ENCODE measurements around the gene CDH23. TPM values are rescaled to one million over a fixed set of nuclear protein-coding genes. Genes with fewer than 3 reads are reported as not detected.

Gene CDH23
- total and polyA plus RNA-seq, 10 of the 15 experiments (the other 5 are each of a cell fraction or from before 2014, with no cell fraction given) = 0.09 to 0.40 (median 0.15) TPM; not detected in 1

- peaks cover 23% of the 10 kb centered on the region for H3K79me2 ChIP-seq (ENCODE audit: control insufficient read depth, insufficient read depth, low read length)
- in situ Hi-C loops (cut with MboI) = no loop called here
- peak overlapping the region; percentile 15; the same call in 1 of the 2 replicates for H3K9ac ChIP-seq (ENCODE audit: control insufficient read depth, insufficient read depth, low read length)
- DNase-seq (ENCODE audit: low read depth, low spot score) = no peak
- peak overlapping the region; percentile 94; the same call in 1 of the 2 replicates for H3K27ac ChIP-seq (ENCODE audit: control insufficient read depth, insufficient read depth)
- no peaks in the 10 kb centered on the region for H3K9me3 ChIP-seq (replicated peaks; ENCODE audit: control insufficient read depth, insufficient read depth, low read length)
- H3K4me1 ChIP-seq (ENCODE audit: control insufficient read depth, insufficient read depth, low read length) = peaks cover 61% of the 10 kb centered on the region
- H4K20me1 ChIP-seq (ENCODE audit: control insufficient read depth, insufficient read depth) = no peaks in the 10 kb centered on the region
- no peaks in the 10 kb centered on the region for H3K36me3 ChIP-seq (ENCODE audit: control insufficient read depth in 2 of 2, insufficient read depth in 2 of 2, low read length in 1 of 2)
- FAIRE-seq = no peak
- POLR2A ChIA-PET = interaction anchor here (1.0 to 1.5 kb wide), 2 partner anchors 76 to 81 kb away, joined by 4 read pairs; partner anchors contain the start of gene PSAP
- ATAC-seq = no peak
- BruUV-seq (replicated peaks) = no TSS peak
- H3K4me2 ChIP-seq (ENCODE audit: control insufficient read depth, insufficient read depth) = peak overlapping the region; percentile 99
- no peaks in the 10 kb centered on the region for H3K27me3 ChIP-seq (replicated peaks in 1 of 2; ENCODE audit: control insufficient read depth in 2 of 2, insufficient read depth in 2 of 2, low read length in 1 of 2)
- RAD21 ChIA-PET (ENCODE audit: unreplicated experiment) = interaction anchor here (1.4 kb wide), 1 partner anchor 77 kb away, joined by 3 read pairs; no protein-coding TSS in a partner anchor
- H3K4me3 ChIP-seq = no peak overlapping the region
- SMC1A ChIA-PET (ENCODE audit: uncharacterized antibody, unreplicated experiment) = interaction anchor here (0.6 to 4.6 kb wide), 3 partner anchors 45 to 398 kb away, joined by 3 to 33 read pairs (median 31); no protein-coding TSS in a partner anchor
- intact Hi-C loops (cut with micrococcal nuclease; ENCODE audit: unreplicated experiment) = no loop called here
- CTCF ChIA-PET = interaction anchor here (0.7 to 7.2 kb wide), 4 partner anchors 43 to 126 kb away, joined by 4 to 97 read pairs (median 22); no protein-coding TSS in a partner anchor
- H2AFZ ChIP-seq (ENCODE audit: control insufficient read depth, low read depth, low read length) = no peak overlapping the region
- 60% methylated on average over 3 of the region's 3 CpGs for WGBS (ENCODE audit: insufficient coverage, insufficient replicate concordance, low lambda C conversion rate, missing lambda C conversion rate)
- TF ChIP-seq BCLAF1 (IDR thresholded peaks at IDR 0.05) (no peak), NKRF (conservative IDR thresholded peaks at IDR 0.05) (no peak), TCF7 (IDR thresholded peaks at IDR 0.05; ENCODE audit: borderline replicate concordance) (no peak), ZNF592 (IDR thresholded peaks at IDR 0.05) (no peak), SPI1 (IDR thresholded peaks at IDR 0.05; ENCODE audit: borderline replicate concordance, insufficient read depth, low read depth, low read length) (no peak), ZNF274 (IDR thresholded peaks at IDR 0.05; ENCODE audit: insufficient read depth, insufficient read length) (no peak), CTCF (IDR thresholded peaks at IDR 0.05 in 2 of 3, conservative IDR thresholded peaks at IDR 0.05 in 1 of 3; ENCODE audit: control insufficient read depth in 2 of 3, extremely low read depth in 1 of 3, insufficient read depth in 1 of 3, low read depth in 3 of 3, low read length in 3 of 3) (no peak), NFYA (IDR thresholded peaks at IDR 0.05; ENCODE audit: borderline replicate concordance, low read depth, low read length) (no peak), USF2 (IDR thresholded peaks at IDR 0.05; ENCODE audit: borderline replicate concordance, low read depth, low read length) (no peak)
These were observed 374.1 kb downstream of the CDH23 start for GRCh38 chr10:71770789-71771188.

Data from GM12878 (cell line).